HG03521 (cell line): Measurements from ENCODE around the gene TRIM44.
"Not testable (repeated sequence)": the region's sequence is repeated elsewhere in the genome, so short reads cannot be mapped to it uniquely, and the experiment has no call there.

Experiments used
- ATAC-seq: cut with Tn5 transposase; IDR thresholded peaks from one replicate; pipeline ENCODE4 v1.9.1; 2021; ENCODE audit warnings: mild to moderate bottlenecking, moderate library complexity; ENCODE audit not compliant: unreplicated experiment

Gene TRIM44

DNA sequence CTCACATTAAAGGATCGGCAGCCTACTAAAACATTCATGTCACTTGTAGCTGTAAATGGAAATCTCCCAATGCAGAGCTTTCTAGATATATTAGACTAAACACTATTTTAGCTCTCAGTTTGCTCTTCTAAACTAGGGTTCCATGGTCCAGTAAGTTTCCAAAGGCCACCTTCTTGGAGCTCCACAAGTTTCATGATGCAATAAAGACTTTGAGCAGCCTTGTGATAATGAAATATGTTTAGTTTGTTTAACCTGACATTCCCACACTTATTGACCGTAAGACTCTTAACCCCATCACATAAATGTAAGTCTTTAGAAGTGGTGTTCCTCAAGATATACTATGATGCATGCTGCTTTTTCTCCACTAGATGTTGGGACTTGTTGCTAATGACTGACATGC is 87.7 kb downstream of the TRIM44 start:
- no peak for ATAC-seq

DNA sequence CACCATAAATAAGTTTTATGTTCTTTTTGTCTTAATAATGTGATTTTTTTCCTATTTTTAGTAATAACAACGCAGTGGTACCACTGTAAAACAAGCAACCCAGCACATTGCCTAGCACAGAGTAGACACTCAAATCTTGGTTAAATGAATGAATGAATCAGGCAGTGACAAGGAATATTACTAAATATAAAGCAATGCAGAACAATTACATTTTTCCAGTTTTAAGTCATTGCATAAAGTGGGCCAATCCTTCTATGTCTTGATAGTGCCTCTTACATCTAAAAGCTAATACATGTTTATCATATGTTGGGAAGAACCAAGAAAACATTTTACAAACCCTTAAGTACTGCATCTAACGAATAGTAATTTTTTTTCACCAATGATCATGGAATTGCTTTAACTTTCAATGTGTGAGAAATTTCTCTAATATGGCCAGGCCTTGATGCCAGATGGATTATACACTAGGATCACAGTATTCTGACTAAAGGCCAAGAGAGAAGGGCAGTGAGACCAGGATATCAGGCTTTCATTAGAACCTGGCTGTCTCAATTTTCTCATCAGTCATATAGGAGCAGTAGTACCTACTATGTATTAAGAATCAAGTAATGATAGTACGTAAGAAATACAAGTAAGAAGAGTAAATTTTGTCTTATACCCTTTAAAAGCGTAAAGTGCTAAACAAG is 88.5 kb downstream of the TRIM44 start:
- ATAC-seq: no peak

DNA sequence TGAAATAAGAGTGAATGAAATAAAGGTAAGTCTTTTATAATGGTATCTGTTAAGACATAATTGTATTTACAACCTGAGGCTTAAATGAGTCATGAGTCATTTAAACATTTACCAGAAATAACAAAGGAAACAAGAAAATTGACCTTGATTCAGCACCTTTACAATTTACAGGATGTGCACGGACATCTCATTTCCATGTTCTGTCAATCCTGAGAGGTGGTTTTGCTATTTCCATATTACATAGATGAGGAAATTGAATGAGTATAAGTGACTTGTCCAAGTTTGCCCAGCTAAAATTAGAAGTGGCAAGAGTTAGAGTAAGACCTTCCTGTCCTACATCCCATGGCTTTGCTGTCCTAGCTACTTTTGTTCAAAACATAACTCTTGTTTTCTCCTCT is 89.1 kb downstream of the TRIM44 start:
- no peak for ATAC-seq

DNA sequence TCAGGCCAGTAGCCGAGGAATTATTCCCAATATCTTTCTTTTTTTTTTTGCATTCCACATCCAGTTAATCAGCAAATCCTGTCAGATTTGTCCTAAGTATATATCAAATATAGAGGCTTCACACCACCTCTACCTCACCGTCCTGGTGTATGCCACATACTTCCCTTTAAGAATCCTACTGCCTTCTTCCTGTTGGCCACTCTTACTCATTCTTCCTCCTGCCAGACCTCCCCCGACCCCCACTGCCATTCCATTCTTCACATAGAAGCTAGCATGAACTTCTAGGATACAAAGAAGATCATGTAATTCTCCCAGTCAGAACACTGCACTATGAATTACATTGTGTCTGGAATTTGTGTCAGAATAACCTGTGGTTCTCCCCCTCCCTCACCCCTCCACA is 89.5 kb downstream of the TRIM44 start:
- ATAC-seq: no peak

DNA sequence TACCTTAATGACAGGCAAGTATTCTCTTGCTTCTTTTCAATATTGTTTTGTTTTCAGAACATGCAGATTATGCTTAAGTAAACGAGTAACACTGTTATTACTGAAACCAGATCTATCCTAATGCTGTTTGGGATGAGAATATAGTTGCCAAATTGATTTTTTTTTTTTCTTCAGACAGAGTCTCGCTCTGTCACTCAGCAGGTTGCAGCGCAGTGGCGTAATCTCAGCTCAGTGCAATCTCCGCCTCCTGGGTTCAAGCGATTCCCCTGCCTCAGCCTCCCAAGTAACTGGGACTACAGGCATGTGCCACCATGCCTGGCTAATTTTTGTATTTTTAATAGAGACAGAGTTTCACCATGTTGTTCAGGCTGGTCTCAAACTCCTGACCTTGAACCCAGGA is 91.0 kb downstream of the TRIM44 start:
- not testable (repeated sequence) for ATAC-seq

DNA sequence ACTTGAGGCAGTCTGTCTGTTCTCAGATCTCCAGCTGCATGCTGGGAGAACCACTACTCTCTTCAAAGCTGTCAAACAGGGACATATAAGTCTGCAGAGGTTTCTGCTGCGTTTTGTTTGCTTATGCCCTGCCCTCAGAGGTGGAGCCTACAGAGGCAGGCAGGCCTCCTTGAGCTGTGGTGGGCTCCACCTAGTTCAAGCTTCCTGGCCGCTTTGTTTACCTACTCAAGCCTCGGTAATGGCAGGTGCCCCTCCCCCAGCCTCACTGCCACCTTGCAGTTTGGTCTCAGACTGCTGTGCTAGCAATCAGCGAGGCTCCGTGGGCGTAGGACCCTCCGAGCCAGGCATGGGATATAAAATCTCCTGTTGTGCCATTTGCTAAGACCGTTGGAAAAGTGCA is 97.4 kb downstream of the TRIM44 start:
- not testable (repeated sequence) for ATAC-seq

DNA sequence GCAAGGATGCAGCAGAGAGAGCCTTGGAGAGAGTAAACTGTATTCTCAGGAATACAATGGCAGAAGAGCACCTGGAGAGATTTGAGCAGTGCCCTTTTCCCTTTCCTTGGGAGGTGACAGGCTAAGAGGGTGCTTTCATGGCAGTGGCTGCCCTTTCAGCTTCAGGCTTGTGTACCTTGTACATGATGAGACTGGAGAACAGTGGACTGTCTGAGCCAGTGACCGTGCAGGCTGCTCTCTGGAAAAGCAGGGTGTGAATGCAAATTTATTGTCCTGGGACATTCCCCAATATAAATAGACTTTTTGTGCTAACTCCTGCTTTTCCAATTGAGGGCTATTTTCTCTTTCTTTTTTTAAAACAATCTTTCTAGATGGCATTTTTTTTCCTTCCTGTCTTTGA is 99.3 kb downstream of the TRIM44 start:
- ATAC-seq: no peak

DNA sequence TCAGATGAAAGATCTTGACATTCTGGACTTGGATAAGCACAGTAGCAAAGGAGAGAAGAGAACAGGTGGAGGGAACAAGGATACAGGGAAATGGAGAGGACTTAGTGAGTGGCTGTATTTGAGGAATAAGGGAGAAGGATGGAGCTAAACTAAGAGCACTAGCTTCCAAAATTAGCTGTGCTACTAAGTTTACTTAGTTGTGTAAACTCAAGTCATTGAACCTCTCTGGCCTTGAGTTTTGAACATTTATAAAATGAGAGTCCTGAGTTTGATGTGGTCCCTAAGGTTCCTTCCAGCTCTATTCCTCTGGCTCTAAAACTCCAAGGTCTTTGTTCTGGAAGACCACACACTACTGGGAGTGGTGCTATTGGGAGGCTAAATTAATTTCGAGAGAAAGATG is 100.7 kb downstream of the TRIM44 start:
- ATAC-seq: no peak

DNA sequence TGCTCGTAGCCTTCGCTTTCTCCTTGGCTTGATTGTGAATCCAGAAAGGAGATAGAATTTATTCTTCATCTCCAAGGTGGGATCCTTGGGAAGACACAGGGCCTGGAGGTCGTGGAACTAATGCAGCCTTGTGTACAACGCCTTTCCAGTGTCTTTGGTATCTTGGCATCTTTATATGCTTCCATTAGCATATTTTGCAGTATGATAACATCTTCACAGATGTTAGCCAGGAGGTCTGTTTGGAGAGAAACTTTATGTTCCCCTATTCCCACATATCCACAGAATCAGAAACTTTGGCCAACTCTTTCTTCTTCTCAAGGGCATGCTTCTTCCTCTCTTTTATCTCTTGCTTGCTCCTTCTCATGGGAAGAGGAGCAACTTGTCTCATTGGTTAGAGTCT is 101.2 kb downstream of the TRIM44 start:
- no peak for ATAC-seq

DNA sequence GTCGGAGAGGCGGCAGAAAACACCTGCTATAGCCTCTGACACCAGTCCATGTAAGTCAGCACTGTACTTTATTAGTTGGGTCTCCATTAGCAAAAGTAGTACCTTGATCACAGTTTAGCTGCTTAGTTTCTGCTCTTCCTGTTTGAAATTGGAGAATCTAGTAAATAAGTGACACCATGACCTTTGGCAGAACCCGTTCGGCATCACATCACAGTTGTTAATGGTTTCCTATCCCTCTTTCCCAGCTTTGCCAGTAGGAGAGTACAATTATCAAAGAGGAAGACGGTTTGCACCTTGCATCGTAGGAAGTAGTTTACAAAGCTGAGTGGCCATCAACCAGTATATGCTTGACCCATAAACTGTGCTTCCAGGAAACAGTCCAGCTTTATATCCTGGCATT is 101.8 kb downstream of the TRIM44 start:
- no peak for ATAC-seq

DNA sequence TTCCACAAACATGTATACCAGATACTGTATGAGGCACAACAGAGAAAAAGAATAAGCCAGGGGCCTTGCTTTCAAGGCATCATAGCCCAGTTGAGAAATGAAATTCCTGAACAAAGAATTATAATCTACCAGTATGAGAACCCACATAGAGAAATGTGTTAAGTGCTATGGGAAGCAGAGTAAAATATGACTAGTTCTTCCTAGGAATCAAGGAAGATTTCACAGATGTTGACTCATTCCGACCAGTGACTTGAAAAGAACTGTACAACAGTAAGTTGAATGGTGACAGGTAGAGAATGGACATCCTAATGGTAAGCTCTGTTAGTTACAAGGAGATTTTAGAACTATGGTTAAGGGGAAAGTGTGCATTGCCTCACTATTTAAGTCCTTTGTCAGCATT is 102.6 kb downstream of the TRIM44 start:
- ATAC-seq: no peak

DNA sequence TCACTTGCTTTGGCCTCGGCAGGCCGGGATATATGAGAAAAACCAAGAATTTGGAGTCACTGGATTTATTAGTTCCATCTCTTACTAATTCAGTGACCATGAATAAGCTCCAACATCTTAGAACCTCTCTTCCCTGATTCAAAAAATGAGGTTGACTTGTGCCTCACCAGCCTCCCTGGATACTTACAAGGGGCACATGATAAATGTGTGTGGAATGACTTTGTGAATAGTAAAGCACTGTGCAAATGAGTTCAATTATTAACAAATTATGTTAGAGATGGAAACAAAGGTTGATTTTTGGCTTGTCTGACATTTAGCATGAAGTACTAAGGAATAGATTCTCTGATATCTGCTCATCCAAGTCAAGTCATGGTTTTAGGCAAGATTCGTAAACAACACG is 104.1 kb downstream of the TRIM44 start:
- ATAC-seq: no peak

DNA sequence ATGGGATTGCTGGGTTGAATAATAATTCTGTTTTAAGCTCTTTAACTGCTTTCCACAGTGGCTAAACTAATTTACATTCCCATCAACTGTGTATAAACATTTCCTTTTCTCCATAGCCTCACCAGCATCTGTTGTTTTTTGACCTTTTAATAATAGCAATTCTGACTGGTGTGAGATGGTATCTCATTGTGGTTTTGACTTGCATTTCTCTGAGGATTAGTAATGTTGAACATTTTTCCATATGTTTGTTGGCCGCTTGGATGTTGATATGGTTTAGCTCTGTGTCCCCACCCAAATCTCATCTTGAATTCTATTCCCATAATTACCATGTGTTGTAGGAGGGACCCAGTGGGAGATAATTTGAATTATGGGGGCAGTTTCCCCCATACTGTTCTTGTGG is 107.8 kb downstream of the TRIM44 start:
- ATAC-seq: not testable (repeated sequence)

DNA sequence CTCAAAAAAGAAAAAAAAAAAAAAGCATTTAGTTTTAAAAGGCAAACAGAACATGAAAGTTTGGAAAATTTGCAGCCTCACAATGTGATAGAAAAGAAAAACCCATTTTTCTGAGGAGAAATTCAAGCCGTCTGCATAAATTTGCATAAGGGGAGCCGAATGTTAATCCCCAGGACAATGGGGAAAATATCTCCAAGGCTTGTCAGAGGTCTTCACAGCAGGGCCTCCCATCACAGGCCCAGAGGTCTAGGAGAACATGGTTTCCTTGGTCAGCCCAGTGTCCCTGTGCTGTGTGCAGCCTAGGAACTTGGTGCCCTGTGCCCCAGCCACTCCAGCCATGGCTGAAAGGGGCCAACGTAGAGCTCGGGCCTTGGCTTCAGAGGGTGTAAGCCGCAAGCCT is 109.1 kb downstream of the TRIM44 start:
- no peak for ATAC-seq

DNA sequence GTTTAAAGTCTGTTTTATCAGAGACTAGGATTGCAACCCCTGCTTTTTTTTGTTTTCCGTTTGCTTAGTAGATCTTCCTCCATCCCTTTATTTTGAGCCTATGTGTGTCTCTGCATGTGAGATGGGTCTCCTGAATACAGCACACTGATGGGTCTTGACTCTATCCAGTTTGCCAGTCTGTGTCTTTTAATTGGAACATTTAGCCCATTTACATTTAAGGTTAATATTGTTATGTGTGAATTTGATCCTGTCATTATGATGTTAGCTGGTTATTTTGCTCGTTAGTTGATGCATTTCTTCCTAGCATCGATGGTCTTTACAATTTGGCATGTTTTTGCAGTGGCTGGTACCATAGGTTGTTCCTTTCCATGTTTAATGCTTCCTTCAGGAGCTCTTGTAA is 114.7 kb downstream of the TRIM44 start:
- ATAC-seq: not testable (repeated sequence)

DNA sequence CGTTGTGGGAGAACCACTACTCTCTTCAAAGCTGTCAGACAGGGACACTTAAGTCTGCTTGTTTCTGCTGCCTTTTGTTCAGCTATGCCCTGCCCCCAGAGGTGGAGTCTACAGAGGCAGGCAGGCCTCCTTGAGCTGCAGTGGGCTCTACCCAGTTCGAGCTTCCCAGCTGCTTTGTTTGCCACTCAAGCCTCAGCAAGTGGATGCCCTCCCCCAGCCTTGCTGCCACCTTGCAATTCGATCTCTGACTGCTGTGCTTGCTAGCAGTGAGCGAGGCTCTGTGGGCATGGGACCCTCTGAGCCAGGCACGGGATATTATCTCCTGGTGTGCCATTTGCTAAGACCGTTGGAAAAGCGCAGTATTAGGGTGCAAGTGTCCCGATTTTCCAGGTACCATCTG is 116.4 kb downstream of the TRIM44 start:
- ATAC-seq: not testable (repeated sequence)

DNA sequence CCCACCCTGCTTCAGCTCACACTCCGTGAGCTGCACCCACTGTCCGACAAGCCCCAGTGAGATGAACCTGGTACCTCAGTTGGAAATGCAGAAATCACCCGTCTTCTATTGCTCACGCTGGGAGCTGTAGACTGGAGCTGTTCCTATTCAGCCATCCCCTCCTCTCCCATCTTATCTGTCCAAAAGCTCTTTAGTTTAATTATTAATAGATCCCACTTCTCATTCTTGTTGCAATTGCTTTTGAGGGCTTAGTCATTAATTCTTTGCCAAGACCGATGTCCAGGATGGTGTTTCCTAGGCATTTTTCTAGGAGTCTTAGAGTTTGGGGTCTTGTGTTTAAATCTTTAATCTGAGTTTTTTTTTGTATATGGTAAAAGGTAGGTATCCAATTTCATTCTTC is 116.8 kb downstream of the TRIM44 start:
- no peak for ATAC-seq

DNA sequence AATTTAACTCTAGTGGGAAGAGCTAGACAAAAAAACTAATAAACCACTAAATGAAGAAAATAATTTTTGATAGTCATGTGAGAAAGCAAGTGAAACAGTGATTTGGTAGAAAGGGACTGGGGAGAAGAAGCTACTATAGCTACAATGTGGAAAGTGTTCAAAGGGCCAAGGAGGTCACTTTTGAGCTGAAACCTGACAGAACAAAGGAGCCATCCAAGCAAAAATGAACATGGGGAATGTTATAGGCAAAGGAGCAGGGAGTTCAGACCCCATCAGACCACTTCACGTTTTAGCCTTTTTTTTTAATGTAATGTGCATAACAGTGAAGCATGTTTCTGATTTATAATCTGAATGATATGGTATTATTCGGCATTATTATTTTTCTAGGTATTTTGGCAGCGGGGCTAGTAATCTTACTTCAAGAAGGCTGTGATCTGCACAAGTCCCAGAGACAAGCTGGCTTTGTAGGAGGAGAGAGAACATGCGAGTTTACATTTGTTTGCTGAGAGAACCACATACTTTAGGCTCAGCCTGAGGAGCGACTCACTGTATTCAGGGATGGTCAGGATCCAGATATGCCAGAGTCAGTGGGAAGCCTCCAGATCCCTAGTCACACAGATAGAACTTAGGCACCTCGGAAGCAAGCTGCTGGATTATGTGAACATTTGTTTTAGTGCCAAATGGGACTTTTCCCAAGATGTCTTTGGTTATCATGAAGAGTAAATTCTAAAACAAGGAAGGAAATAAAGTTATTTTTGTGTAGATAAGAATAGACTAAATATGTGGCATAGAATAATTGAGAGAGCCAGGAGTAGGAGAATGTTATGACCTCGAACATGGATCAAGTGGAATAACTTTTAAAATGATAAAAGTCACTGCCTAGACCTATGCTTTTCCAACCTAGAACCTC is 118.6 kb downstream of the TRIM44 start:
- ATAC-seq: no peak

DNA sequence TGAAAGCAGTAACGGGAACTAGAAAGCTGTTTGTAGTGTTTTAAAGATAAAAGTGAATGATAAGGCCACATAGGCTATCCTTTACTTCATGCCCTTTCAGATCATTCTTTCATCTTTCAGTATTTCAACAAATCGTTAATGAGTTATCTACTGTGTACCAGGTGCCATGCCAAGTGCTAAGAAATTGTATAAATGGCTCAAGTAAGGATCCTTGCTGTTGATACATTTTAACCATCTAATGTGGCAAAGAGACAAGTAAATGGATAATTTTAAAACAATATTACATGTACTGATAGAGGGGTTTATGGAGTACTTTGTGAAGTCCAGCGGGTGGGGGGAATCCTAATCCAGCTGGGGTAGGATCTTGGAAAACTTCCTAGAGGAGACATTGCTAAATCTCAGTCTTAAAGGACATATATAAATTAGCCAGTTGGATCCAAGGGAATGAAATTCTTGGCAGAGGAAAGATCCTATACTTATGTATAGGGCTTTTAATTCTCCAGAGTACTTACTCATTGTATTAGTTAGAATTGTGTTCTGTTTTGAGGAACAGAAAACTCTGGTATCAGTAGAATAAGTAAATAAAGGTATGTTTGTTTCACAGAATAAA is 119.4 kb downstream of the TRIM44 start:
- no peak for ATAC-seq

DNA sequence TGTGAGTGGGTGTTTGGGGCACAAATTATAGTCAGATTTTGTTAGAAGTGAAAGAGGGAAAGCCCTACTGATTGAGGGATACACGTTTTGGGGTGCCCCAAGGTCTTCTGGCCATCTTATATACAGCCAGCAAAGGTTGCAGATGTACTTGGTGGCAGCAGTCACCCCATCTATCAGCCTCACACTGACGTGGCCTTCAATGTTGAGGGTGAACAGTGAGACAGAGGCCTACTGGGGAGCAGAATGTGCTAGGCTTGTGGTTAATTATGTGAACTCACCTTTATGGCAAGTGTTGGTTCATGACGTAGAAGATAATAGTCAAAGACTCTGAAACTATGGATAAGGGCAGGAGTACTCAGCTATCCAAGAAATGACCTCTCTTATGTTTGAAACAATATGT is 121.2 kb downstream of the TRIM44 start:
- no peak for ATAC-seq

DNA sequence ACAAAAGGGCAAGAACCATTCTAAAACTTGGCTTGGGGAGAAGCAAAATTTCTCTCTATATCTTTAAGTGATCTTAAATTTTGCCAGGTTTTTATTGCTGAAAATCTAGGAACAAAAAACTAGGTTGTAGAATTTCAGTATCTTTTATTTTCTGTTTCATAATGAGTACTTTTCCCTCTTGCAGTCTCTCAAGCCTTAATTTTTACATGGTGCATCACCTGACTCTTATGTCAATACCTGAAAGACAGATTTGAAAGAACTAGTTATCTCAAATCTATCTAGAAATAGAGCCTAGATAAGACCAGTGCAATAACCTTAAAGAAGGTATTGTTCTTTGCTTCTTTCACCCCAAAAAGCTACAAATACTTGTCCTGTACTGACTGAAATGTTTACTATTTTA is 122.1 kb downstream of the TRIM44 start:
- ATAC-seq: no peak
